HG03520 (cell line): Measurements from ENCODE around the gene TLCD3B.

Experiments
- ATAC-seq: cut with Tn5 transposase; IDR thresholded peaks from one replicate; pipeline ENCODE4 v1.9.1; 2021; ENCODE audit warnings: mild to moderate bottlenecking, moderate library complexity; ENCODE audit not compliant: unreplicated experiment

TLCD3B gene, protein sequence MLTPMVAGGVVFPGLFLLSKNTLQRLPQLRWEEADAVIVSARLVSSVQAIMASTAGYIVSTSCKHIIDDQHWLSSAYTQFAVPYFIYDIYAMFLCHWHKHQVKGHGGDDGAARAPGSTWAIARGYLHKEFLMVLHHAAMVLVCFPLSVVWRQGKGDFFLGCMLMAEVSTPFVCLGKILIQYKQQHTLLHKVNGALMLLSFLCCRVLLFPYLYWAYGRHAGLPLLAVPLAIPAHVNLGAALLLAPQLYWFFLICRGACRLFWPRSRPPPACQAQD

DNA sequence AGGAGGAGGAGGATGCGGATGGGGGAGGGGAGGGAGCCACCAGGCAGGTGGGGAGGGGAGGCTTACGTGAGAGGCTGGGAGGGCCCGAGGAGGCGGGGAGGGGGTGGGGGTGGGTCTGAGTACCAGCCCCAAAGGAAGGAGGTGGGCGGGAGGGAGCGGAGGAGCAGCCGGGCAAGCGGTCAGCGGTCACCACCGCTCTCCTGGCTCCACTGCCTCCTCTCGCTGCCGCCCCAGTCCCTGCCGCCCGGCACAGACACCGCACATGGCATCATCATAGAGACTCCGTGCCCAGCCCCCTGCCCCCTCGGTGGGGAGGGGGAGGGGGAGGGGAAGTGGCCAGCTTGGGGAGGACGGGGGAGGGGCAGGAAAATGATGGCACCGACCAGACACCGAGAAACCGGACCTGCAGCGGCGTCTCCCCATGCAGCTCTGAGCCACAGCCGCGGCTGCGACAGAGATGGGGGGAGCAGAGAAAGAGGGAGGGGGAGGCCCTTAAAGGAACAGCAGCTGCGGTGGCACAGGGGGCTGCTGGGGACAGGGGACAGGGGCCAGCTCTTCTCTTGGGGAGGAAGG, at the start of gene TLCD3B:
TSS of gene TLCD3B (minus strand) at position 431 of the 573 bp plus-strand sequence. CDS start 744 bp downstream, outside the sequence.
- ATAC-seq = no peak

DNA sequence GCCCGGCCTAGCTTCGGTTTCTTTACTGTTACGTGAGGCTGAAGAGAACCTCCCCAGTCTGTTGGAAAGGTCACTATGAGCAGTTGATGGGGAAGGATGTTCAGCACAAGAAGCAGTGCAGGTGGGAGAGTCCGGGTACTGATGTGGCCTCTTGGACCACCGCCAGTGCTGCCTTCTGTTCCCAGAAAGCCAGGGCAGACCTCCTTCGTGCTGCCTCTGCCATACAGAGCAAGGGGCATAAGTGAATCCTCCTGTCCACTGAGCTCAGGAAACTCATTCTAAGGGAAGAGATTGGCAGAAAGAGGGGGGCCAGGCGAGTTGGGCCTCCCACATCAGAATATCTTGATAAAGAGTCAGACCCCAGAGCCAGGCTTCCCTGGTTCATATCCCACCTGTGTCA, 48.4 kb upstream of the TLCD3B start:
- ATAC-seq = no peak

DNA sequence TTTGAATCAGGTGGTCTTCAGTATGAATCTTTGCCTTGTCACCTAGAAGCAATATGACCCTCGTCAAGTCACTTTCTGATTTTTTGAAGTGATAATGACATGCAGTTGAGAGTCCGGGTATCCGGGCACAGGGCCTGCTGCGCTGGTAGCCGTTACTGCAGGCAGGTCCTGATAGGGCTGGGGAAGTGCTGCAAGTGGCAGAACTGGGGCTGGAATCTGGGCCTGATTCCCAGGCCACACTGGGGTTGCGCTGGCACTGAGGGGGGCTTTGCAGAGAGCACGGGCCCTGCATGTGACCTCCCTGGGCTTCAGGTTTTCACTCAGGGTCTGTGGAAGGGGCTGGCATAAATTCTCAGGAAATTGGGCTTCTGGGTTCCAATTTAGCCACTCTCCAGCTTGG, 47.7 kb upstream of the TLCD3B start:
- no peak for ATAC-seq

DNA sequence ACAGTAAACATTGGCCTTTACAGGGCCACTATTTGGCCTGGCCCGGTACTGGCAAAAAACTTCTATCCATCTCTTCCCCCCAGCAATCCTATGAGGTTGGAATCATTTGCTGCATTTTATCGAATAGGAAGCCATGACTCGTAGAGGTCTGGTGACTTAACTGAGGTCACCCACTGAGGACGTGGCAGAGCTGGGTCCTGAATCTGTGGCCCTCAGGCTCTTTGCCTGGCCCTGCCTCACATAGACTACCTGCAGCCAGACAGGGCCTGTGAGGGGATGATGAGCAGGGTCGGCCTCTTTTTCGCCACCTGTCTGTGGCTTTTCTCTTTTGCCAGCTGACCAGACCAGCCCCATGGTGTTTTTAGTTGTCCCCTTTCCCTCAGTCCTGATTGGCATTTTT, 46.6 kb upstream of the TLCD3B start:
- no peak for ATAC-seq

DNA sequence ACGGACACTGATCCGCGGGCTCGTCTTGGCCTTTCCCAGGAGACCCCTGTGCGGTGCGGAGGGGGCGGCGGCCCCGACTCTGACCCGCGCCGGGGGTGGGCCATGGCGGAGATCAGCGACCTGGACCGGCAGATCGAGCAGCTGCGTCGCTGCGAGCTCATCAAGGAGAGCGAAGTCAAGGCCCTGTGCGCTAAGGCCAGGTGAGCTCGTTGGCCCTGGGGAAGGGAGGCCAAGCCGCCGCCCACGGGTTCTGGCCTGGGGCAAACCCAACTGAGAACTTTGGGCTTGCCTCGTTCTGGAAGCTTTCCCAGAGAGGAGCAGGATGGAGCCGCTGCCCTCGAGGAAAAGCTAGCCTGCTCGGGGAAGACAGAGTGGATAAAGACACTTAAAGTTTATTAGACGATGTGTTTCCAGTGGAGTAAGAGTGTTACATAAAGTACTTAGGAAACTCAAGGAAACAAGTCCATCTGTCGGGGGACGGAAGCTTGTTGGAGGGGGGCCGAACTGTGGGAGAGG, 45.3 kb upstream of the TLCD3B start:
- ATAC-seq = peak; percentile 24

DNA sequence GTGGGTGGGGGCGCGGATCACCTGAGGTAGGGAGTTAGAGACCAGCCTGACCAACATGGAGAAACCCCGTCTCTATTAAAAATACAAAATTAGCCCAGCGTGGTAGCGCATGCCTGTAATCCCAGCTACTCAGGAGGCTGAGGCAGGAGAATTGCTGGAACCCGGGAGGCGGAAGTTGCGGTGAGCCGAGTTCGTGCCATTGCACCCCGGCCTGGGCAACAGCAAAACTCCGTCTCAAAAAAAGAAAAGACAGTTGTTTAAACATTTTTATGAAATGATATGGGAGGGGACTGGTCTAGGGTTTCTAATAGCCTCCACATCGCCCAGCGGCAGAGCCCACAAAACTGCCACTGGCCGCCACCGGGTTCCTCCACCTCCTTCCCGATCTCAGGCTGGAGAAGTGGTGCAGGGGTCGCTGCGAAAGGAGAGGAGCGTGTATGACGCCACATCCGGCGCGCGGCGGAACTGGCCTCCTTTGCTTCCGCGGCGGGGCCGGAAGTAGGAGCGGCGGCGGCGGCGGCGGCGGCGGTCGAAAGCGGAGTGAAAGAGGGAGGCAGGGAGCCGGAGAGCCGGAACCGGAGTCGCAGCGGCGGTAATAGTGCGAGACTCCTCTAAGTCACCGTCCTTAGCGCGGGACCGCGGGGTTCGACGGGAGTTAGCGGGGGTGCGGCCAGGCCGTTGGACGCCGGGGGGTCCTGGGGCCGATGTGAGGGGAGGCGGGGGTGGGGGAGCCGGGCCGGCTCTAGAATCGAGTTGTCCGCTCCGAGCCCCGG, 44.6 kb upstream of the TLCD3B start, which contains the start of gene PPP4C:
TSS of gene PPP4C (plus strand) at position 492 of the 773 bp plus-strand sequence. CDS start 384 bp downstream, outside the sequence.
- peak; percentile 71 for ATAC-seq

DNA sequence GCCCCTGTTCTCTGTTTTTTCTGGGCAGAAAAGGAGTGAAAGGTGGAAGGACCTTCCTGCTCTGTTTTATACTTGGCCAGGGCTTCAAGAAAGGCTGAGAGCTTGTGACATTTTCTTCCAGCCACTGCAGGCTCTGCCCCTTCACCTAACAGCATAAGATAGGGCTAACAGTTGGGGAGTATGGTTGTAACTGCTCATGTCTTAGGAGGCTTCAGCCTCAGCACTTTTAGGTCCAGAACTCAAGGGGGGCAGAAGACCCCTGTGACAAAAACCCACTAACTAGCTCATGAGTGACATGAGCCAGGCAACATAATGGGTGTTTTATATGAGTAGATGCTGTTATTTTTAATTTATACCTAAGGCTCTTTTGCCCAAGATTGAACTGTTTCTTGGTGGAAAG, 39.4 kb upstream of the TLCD3B start:
- no peak for ATAC-seq

DNA sequence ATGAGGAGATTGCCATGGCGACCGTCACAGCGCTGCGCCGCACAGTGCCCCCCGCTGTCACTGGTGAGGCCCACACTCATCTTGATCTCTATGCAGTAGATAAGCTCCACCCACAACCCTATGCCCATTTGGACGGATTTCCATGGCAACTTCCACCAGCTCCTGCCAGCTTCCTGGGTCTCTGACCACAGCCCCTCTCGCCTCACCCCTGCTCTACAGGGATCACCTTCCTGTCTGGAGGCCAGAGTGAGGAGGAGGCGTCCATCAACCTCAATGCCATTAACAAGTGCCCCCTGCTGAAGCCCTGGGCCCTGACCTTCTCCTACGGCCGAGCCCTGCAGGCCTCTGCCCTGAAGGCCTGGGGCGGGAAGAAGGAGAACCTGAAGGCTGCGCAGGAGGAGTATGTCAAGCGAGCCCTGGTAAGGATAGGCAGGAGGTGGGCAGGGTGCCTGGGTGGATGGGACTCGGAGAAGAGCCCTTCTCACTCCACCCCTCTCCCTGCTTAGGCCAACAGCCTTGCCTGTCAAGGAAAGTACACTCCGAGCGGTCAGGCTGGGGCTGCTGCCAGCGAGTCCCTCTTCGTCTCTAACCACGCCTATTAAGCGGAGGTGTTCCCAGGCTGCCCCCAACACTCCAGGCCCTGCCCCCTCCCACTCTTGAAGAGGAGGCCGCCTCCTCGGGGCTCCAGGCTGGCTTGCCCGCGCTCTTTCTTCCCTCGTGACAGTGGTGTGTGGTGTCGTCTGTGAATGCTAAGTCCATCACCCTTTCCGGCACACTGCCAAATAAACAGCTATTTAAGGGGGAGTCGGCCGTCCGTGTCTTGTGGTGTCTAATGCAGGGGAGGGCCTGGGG, 38.8 kb upstream of the TLCD3B start:
- ATAC-seq = no peak

DNA sequence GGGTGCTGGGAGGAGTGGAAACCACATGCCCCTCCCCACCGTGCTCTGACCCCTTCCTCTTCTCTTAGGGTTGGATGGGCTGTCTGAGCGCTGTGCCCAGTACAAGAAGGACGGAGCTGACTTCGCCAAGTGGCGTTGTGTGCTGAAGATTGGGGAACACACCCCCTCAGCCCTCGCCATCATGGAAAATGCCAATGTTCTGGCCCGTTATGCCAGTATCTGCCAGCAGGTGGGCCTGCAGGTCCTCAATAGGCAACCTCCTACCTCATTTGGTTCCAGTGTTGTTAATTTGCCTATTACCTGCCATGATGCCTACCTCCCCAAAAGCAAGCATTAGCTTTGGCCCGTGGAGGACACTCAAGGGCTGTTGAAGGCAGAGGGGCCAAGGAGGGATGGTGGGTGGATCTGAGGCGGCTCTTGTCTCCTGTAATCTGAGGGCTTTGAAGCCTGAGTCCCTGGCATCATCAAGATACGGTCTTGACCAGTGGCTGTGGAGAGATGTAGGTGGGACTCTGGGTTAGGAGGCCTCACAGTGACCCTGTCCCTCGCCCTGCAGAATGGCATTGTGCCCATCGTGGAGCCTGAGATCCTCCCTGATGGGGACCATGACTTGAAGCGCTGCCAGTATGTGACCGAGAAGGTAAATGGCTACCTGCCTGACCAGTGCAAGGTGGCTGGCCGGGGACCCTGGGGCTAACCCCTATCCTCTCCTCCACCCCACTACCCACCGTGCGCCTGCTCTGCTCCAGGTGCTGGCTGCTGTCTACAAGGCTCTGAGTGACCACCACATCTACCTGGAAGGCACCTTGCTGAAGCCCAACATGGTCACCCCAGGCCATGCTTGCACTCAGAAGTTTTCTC, 37.9 kb upstream of the TLCD3B start:
- ATAC-seq = no peak

DNA sequence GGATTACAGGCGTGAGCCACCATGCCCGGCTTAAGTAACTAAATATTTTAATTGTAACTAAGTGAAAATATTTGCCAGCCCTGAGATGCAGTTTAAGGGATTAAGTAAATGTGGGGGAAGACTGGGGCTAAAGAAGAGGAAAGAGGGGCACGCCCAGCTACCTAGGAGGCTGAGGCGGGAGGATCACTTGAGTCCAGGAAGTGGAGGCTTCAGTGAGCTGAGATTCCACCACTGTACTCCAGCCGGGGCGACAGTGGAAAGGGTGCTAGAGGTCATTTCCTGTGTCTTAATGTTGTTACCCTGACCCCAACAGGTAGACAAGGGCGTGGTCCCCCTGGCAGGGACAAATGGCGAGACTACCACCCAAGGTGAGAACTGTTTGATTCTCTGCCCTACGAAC, 37.3 kb upstream of the TLCD3B start:
- ATAC-seq = no peak

DNA sequence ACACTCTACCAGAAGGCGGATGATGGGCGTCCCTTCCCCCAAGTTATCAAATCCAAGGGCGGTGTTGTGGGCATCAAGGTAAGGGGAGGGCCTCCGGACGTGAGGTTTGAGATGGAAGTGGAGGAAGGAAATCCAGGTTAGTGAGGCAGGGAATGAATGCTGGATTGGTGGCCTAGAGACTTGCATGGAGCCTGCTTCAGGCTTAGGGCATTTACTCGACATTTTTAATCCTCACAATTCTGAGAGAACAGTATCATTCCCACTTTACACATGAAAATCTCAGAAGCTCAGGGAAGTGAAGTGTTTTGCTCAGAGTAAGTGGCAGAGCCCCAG, 36.5 kb upstream of the TLCD3B start:
- no peak for ATAC-seq

DNA sequence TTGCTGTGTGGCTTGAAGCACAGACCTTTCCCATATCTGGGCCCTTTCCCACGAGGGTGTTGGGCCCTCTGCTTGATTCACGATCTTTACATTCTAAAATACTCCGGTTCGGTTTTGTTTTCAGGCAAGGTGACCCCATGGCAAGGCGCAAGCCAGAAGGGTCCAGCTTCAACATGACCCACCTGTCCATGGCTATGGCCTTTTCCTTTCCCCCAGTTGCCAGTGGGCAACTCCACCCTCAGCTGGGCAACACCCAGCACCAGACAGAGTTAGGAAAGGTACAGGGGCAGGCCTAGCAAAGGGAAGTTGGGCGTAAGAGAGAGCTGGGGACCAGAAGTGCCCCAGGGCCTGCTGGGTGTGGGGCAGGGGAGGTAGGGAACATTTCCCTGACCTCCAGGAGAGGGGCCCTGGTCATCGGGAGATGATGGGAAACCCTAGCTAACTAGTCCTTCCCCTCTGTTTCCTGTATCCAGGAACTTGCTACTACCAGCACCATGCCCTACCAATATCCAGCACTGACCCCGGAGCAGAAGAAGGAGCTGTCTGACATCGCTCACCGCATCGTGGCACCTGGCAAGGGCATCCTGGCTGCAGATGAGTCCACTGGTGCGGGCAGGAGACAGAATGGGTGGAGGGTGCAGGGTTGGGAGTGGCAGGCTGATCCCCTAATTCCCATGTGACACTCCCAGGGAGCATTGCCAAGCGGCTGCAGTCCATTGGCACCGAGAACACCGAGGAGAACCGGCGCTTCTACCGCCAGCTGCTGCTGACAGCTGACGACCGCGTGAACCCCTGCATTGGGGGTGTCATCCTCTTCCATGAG, 35.9 kb upstream of the TLCD3B start:
- ATAC-seq = no peak

DNA sequence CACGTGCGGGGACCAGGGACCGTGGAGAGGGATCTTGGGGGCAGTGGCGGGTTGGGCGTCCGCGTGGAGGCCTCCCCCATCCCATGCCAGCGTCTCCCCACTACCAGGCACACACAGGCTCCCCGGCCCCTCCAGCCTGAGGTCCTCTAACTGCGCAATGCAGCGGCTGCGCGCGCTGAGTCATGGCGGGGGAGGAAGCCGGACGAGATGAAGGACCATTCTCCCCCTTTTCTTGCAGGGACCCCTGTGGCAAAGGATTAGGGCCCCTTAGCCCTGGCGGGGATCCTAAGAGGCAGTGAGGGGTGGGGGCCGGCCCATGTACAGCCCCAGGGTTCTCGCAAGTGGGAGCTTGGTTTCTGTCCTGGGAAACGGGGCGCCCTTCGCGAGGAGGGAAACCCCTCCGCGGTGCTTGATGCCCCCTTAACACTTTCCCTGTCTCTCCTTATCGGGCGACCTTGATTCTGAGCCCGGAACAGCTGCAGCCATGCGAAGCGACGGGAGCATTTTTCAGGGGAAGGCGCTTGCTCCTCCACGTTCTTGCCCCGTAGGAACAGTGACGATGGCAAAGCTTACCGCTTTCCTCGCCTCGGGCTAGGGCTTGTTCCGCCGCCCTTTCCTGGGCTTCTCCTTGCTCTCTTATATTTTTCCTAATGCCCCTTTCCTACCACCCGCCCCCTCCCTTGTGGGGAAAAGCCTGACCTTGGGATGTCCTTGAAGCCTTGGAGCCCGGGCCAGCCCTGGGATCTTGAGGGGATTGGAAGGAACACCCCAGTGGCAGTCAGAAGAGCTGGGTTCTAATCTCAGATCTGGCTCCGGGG, 35.1 kb upstream of the TLCD3B start:
- ATAC-seq = peak; percentile 2

DNA sequence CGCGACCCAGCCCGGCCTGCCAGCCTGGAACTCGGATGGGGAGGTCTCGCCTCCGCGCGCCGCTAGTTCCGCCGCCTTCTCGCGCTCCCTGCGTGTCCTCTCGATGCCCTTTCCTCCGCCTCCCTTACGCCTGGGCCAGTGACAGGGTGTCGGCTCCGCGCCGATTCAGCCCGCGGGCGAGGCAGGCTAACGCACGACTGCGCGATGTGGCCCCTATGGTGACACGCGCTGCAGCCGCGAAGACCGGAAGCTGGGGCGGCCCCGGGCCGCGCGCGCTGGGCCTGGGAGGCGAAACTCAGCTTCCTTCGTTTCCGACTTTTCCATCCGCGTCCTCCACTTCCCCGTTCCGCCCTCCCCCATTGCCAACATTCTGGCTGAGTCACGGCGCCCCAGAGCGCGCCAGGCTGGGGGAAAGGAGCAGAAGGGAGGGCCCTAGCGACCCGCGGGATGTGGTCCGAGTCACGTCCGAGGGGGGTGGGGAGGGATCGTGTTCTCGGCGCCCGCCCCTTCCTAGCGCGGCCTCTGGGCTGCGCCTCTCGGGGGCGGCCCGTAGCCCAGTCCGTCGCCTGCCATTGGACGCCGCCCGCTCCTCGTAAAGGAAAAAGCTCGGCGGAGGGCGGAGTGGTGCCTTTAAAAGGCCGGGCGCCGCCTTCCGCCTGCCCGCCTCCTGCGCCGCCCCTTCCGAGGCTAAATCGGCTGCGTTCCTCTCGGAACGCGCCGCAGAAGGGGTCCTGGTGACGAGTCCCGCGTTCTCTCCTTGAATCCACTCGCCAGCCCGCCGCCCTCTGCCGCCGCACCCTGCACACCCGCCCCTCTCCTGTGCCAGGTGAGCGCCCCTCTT, 34.3 kb upstream of the TLCD3B start, which contains the start of gene ALDOA:
TSS of gene ALDOA (plus strand) at position 659 of the 841 bp plus-strand sequence. CDS start 1,138 bp downstream, outside the sequence.
- ATAC-seq = peak; percentile 76

DNA sequence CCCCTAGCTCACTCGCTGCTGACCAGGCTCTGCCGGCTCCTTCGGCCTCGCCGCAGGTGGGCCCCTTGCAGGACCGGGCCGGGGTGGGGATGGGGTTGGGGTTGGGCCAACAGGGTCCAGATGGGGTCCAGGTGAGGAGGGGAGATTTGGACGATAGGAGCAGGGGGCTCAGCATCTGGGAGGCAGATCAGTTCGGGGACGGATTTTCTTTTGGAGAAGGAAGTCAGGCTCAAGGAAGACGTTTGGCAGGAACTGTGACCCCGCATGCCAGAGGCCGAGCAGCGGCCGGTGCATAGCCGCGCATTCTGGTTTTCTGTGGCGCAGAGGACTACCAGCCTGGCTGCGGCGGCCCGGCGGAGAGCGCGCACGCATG, 33.6 kb upstream of the TLCD3B start:
- ATAC-seq = no peak

DNA sequence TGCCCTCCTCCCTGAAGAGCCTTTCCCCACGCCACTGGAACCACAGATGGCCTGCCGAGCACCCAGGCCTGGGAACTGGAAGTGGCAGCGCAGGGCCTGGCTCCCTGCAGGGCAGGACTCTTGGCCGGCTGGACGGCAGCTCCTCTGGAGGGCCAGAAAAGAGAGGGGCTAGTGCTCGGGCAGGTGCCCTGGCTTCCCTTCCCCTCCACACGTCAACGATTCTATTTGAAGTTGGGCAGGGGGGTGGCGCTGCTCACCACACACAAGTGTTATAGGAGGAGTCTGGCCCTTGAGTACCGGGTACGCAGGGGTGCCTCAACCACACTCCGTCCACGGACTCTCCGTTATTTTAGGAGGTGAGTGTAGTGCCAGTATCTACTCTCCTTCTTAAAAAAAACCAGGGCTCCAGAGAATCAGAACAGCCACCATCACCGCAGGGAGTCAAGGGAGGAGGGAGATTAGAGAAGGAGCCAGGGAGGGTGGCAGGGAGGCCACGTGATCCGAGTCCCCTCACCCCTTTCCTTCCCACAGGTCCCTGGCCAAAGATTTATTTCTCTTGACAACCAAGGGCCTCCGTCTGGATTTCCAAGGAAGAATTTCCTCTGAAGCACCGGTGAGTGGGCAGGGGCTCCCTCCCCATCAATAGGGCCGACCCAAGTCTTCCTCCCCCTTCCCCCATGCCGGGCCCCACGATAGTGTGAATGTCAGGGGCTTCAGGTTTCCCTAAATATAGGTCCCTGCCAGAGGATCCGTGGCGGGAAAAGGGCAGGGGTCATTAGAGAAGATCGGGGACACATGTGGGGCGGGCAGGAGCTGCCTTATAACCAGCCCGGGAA, 33.0 kb upstream of the TLCD3B start:
- no peak for ATAC-seq
